Stimulated activated CD4-positive, alpha-beta T cell treated with anti-CD3 and anti-CD28 coated beads, Interleukin-4, amount 100 ng/mL, for 1 hour (primary cell): ENCODE data around the gene TACR3.
"Not testable (repeated sequence)": the region's sequence is repeated elsewhere in the genome, so short reads cannot be mapped to it uniquely, and the experiment has no call there.

Source experiments
- DNase-seq: peaks from one replicate; pipeline ENCODE4 v3.0.0-alpha.2; 2020

Gene TACR3, protein sequence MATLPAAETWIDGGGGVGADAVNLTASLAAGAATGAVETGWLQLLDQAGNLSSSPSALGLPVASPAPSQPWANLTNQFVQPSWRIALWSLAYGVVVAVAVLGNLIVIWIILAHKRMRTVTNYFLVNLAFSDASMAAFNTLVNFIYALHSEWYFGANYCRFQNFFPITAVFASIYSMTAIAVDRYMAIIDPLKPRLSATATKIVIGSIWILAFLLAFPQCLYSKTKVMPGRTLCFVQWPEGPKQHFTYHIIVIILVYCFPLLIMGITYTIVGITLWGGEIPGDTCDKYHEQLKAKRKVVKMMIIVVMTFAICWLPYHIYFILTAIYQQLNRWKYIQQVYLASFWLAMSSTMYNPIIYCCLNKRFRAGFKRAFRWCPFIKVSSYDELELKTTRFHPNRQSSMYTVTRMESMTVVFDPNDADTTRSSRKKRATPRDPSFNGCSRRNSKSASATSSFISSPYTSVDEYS

GRCh38 chr4:103719830-103720207 is at the start of gene TACR3:
Gene TACR3 (minus strand): TSS chr4:103719985. CDS start chr4:103719675, 310 bp downstream.
- no peak for DNase-seq

- DNase-seq: no peak
Observed at GRCh38 chr4:103757631-103758030, 37.8 kb upstream of the TACR3 start.

DNA sequence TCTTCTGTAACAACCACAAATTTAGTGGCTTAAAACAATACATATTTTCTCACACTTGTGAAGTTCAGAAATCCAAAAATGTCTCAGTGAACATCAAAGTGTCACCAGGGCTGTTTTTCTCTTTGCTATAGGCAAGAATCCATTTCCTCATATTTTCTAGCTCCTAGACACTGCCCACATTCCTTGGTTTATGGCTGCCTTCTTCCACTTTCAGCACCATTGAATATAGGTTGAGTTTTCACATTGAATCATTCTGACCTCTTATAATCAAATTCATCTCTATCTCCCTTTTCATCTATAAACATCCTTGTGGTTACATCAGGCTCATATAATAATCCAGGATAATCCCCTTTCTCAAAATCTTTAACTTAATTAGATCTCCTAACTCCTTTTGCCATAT is 37.0 kb upstream of the TACR3 start:
- DNase-seq: no peak

DNA sequence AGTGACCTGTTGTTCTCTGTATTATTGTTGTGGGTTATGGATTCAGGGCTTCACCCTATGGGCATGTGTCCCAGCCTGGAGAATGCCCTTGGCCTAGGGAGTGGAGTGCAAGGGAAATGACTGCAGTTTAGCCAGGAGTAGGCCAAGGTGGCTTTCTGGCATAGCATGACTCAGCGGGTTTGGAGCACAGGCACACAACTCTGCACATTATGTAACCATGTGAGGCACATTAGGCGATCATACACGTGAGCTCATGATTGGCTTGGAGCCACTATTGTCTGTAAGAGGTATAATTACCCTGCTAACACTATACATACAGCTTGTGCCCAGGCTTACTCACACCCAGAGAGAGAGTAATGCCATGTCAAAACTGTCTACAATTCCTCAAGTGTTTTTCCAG is 35.1 kb upstream of the TACR3 start:
- no peak for DNase-seq

GRCh38 chr4:103753868-103754653 is 34.3 kb upstream of the TACR3 start:
- no peak for DNase-seq

DNA sequence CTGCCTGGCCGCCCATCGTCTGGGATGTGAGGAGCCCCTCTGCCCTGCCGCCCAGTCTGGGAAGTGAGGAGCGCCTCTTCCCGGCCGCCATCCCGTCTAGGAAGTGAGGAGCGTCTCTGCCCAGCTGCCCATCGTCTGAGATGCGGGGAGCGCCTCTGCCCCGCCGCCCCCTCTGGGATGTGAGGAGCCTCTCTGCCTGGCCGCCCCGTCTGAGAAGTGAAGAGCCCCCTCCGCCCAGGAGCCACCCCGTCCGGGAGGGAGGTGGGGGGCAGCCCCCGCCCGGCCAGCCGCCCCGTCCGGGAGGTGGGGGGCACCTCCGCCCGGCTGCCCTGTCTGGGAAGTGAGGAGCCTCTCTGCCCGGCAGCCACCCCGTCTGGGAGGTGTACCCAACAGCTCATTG is 3.4 kb upstream of the TACR3 start:
- DNase-seq: not testable (repeated sequence)

DNA sequence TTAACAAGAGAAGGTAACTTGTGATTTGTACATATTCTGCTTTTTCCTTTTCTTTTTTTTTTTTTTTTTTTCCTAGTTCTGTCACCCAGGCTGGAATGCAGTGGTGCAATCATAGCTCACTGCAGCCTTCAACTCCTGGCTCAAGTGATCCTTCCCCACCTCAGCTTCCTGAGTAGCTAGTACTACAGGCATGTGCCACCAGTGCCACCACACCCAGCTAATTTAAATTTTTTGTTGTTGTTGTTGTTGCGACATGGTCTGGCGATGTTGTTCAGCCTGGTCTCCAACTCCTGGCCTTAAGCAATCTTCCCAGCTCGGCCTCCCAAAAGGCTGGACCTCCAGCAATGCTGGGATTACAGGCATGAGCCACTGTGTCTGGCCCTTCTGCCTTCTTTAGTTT is 1.5 kb upstream of the TACR3 start:
- DNase-seq: no peak

- no peak for DNase-seq
Observed at GRCh38 chr4:103720661-103721060, 876 bp upstream of the TACR3 start.

DNA sequence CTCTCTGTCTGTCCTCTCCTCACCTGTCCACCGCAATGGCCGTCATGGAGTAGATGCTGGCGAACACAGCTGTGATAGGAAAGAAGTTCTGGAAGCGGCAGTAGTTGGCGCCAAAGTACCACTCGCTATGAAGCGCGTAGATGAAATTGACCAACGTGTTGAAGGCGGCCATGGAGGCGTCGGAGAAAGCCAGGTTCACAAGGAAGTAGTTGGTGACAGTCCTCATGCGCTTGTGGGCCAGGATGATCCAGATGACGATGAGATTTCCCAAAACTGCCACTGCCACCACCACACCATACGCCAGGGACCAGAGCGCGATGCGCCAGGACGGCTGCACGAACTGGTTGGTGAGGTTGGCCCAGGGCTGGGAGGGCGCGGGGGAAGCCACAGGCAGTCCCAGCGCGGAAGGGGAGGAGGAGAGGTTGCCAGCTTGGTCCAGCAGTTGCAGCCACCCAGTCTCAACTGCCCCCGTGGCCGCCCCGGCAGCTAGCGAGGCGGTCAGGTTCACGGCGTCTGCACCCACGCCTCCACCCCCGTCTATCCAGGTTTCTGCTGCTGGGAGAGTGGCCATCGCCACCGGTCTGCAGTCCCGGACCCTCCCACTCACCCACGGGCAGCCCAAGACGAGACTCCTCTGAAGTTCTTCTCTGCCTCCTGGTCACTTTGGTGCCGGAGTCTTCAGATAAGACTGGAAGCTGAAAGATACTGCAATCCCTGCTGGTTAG is 518 bp downstream of the TACR3 start:
- no peak for DNase-seq

- DNase-seq: no peak
Observed at GRCh38 chr4:103692615-103693014, 27.2 kb downstream of the TACR3 start.

GRCh38 chr4:103673983-103674382 is 45.8 kb downstream of the TACR3 start:
- no peak for DNase-seq

DNA sequence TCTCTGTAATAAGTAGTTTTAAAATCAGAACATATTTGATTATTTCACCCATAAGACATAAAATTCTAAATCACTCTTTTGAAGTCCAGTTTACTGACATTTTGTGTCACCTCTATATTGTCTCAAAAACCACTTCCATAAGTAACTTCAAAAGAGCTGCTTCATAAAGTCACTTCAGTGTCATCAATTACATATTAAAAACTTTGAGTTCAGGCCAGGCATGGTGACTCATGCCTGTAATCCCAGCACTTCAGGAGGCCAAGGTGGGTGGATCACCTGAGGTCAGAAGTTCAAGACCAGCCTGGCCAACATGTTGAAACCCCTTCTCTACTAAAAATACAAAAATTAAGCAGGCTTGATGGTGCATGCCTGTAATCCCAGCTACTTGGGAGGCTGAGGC is 53.0 kb downstream of the TACR3 start:
- DNase-seq: not testable (repeated sequence)

GRCh38 chr4:103664436-103665075 is 55.2 kb downstream of the TACR3 start:
- DNase-seq: no peak

- DNase-seq: no peak
Observed at GRCh38 chr4:103648541-103648940, 71.2 kb downstream of the TACR3 start.

- DNase-seq: no peak
Observed at GRCh38 chr4:103645991-103646390, 73.8 kb downstream of the TACR3 start.

DNA sequence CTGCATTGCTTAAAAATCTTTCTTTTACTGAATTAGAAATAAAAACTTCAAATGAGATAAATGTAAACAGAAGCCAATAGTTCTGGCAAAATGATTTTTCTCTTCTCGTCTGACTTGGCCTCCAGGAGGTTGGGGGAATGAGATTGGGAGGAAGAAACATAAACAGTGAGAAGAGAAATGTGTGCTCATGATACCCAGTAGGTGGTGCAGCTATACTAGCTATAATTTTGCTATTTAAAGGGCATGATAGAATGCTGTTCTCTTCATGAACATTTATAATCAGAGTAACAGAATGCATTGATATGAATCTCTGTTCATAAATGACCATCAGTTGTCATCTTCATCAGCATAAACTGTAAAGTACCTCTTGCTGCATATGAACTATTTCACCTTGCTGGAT is 85.5 kb downstream of the TACR3 start:
- DNase-seq: no peak

DNA sequence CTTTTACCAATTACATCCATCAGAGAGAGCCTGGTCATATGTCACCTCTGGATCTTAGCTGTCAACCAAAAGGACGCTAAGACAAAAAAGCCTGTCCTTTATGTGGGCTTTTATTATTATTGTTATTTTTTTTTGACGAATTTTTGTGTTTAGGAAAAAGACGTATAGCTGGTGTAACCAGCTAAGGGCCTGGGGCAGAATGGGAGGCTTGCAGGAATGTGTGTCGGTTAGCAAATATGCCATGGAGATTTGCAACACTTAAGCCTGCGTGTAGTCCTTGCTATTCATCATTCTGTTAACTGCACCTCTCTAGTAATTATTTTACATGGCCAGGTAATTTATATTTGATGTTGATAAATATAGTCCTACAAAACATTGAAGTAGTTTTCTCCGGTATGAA is 93.5 kb downstream of the TACR3 start:
- DNase-seq: no peak

DNA sequence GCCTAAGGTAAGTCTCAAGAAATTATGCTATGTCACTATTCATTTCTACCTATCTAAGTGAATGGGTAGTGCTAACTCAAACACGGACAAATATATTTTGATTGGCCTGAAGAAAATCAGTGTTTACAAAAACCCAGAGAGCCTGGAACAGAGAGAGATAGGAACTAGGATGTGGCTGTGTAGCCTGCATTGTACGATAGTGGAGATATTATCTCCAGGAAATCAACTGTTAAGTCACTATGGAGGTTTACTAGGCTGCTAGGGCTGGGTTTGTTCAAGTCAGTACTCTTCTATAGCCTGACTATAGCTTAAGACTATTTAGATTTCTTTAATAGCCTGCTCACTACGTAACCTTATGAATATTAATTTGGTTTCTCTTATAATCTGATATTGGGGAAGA is 127.9 kb downstream of the TACR3 start:
- DNase-seq: no peak

- DNase-seq: no peak
Observed at GRCh38 chr4:103567591-103567990, 152.2 kb downstream of the TACR3 start.

- not testable (repeated sequence) for DNase-seq
Observed at GRCh38 chr4:103559178-103559577, 160.6 kb downstream of the TACR3 start.
